Measurements from ENCODE around the gene FAM13A.
"Not testable (repeated sequence)": the region's sequence is repeated elsewhere in the genome, so short reads cannot be mapped to it uniquely, and the experiment has no call there.

The FAM13A gene

DNA sequence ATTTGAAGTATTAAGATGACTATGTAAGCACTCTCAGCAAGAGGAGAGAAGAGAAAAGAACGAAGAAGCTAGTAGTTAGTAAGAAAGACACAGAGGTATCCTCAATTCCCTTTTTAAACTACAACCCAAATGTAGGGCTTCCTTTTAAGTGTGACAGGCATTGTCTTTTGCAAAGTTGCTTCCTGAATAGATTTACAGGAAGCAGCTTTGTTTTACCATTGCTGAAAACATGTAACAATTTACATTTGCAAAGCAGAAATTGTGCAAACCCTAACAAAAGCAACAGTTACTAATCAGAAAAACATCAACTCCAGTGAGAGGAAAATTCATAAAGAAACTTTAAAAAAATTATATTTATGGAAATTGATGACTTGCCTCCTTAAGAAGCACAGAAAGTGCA lies 96.4 kb downstream of the FAM13A start:
- DNase-seq (ENCODE audit: low read depth in 2 of 2) = no peak

- no peak for DNase-seq (ENCODE audit: low read depth in 2 of 2)
Measured at GRCh38 chr4:88958080-88958479, 98.9 kb downstream of the FAM13A start.

GRCh38 chr4:88957570-88957969 lies 99.4 kb downstream of the FAM13A start:
- DNase-seq (ENCODE audit: low read depth in 2 of 2) = no peak

- DNase-seq (ENCODE audit: low read depth in 2 of 2) = no peak
Measured at GRCh38 chr4:88955580-88956380, 101.2 kb downstream of the FAM13A start.

GRCh38 chr4:88953400-88953799 lies 103.6 kb downstream of the FAM13A start:
- no peak for DNase-seq (ENCODE audit: low read depth in 2 of 2)

- DNase-seq (ENCODE audit: low read depth in 2 of 2) = no peak
Measured at GRCh38 chr4:88952081-88952480, 104.9 kb downstream of the FAM13A start.

GRCh38 chr4:88949605-88950004 lies 107.4 kb downstream of the FAM13A start:
- no peak for DNase-seq (ENCODE audit: low read depth in 2 of 2)

- no peak for DNase-seq (ENCODE audit: low read depth in 2 of 2)
Measured at GRCh38 chr4:88940506-88940905, 116.5 kb downstream of the FAM13A start.

DNA sequence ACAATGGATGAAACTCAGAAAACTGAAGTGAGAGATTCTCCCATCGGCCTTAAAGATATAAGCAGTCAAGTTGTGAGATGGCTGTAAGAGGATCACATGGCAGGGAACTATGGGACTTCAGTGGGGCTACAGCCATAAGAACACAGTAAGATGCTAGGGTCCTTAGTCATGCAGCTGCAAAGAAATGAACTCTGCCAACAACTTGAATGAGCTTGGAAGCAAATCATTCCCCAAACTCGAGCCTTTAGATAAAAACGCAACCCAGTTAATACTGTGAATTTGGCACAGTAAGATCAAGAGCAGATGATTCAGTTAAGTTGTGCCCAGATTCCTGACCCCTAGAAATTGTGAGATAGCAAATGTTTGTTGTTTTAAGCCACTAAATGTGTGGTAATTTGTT lies 117.3 kb downstream of the FAM13A start:
- DNase-seq (ENCODE audit: low read depth in 2 of 2) = no peak

- no peak for DNase-seq (ENCODE audit: low read depth in 2 of 2)
Measured at GRCh38 chr4:88938138-88938537, 118.8 kb downstream of the FAM13A start.

DNA sequence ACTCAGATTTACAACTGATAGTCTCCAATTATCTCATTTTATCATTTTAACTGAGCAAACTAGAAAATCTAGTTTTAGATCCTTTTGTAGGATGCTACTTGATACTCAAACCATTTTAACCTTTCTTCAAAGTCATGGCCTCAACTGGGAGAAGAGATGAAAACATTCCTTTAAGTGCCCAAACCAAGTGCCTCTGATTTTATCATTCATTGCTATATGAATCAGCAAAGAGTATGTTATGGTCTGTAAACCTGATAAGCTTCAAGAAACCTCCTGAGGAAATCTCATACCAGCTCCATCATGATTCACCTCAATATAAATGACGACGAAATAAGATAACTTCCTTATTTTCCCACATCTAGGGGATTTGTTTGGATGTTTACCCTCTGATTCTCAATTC lies 119.9 kb downstream of the FAM13A start:
- no peak for DNase-seq (ENCODE audit: low read depth in 2 of 2)

DNA sequence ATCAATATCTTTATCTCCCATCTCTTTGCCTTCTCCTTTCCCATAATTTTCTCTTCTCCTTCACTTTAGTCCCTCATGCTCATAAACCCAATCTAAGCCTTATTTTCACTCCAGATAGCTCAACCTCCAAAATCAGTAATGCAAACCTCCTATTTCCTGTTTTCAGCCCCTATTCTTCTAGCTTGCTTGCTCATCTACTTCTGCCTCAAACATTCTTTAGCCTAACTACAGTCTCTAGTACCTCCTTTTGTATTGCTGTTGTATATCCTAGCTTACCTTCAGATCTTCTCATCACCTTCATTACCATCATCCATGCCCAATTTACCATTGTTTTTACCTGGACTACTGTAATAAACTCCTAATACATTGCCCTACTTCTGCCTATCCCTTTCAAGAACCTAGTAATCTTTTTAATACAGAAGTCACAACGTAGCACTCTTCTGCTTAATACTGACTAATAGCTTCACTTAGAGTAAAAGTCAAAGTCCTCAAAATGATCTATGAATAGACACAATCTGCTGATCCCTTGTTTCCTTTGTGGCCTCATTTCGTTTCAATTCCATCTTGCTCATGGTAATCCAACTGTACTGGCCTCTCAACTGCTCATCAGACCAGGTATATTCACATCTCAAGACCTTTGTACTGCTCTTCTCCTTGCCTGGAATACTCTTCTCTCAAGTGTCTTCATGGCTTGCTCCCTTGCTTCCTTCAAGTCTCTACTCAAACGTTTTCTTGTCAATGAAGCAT lies 123.4 kb downstream of the FAM13A start:
- no peak for DNase-seq (ENCODE audit: low read depth in 2 of 2)

DNA sequence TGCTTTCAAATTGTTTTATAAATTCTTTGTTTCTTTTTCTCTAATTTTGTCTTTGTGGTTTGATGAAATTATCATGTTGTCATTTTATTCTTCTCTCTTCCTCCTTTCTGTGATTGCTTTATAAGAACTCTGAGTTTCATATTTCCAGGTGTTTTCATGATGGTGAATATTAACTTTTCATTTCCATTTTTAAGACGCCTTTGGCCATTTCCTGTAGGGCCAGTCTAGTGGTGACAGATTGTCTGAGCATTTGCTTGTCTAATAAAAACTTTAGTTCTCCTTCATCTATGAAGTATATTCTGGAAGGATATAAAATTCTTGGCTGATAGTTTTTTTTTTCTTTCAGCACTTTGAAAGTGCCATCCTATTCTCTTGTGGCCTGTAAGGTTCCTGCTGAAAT lies 128.1 kb downstream of the FAM13A start:
- no peak for DNase-seq (ENCODE audit: low read depth in 2 of 2)

DNA sequence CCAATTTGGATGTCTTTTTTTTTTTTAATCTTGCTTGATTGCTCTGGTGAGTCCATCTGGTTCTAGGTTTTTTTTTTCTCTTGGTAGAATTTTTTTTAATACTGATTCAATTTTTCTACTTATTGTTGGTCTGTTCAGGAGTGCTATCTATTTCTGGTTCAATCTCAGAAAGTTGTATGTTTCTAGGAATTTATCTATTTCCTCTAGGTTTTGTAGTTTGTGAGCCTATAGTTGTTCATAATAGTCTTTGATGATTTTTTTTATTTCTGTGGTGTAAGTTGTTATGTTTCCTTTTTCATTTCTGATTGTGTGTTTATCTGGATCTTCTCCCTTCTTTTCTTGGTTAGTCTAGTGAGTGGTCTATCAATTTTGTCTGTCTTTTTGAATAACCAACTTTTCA lies 129.6 kb downstream of the FAM13A start:
- no peak for DNase-seq (ENCODE audit: low read depth in 2 of 2)

- no peak for DNase-seq (ENCODE audit: low read depth in 2 of 2)
Measured at GRCh38 chr4:88919056-88919455, 137.9 kb downstream of the FAM13A start.

- not testable (repeated sequence) for DNase-seq (ENCODE audit: low read depth in 2 of 2)
Measured at GRCh38 chr4:88913181-88913580, 143.8 kb downstream of the FAM13A start.

DNA sequence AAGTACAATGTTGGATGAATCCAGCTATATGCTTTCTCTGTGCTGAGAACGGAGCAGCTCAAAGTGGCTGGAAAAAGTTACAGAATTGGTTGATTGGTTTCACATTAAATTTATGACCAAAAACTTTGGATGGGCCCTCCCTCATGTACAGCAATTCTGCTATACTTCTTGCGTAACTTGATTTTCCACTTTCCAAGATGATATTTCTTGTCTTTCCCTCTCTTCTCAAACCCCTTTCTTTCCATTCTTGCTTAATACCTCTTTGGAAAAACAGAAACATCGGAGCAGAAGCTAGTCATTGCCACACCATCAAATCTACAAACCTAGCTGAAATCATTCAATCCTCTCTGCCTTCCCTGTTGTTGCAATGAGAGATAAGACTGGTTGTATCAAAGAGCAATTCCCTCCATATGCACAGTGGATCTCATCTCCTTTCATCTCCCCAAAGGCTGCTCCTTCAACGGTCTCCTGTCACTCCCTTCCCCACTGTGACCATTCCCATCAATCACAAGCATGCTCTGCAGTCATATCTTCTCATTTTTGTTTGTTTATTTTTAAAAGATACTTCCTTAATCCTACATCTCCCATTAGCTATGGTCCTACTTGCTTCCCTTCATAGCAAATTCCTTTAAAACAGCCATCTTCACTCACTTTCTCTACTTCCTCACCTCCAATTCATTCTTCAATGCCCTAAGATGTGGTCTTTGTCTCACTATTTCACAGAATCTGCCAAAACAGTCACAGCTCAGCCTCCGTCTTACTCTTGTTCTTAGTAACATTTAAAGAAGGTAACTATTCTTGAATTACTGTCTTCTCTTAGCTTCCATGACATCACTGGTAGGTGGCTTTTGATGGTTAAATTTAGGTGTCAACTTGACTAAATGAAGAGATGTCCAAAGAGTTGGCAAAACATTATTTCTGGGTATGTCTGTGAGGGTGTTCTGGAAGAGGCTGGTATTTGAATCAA lies 145.5 kb downstream of the FAM13A start:
- DNase-seq (ENCODE audit: low read depth in 2 of 2) = no peak

DNA sequence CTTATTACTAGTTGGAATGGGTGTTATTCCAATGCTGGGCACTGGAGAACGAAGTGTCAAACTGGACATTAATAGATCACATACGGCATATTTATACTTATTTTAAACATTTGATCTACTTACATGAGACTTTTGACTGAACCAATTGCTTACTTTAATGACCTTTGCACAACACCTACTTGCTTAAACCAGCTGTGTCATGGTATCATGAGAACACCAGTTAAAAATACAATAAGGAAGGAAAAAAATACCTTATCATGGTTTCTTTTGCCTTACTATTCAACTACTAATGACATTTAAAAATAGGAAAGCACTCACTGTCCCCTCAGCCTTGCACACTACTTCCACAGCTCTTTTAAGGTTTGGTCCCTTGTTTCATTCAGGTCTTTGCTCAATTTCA lies 146.9 kb downstream of the FAM13A start:
- DNase-seq (ENCODE audit: low read depth in 2 of 2) = no peak

GRCh38 chr4:88908521-88908920 lies 148.5 kb downstream of the FAM13A start:
- no peak for DNase-seq (ENCODE audit: low read depth in 2 of 2)

- no peak for DNase-seq (ENCODE audit: low read depth in 2 of 2)
Measured at GRCh38 chr4:88908003-88908402, 149.0 kb downstream of the FAM13A start.

DNA sequence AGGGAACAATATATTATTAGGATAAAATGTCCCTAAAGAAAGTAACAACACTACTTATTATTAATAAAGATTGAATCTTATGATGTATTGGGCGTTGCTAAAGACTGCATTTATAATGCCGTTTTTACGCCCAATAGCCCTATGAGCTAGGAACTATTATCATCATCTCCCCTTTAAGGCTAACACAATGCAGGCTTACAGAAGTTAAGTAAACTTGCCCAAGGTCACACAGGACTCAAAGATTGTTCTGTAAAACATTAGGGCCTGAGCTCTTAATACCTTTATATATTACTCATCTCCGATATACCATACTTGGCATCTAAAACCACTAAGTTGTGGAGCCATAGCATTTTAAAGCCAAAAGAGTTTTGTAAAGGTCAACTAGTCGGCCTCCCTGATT lies 149.5 kb downstream of the FAM13A start:
- no peak for DNase-seq (ENCODE audit: low read depth in 2 of 2)

- DNase-seq (ENCODE audit: low read depth in 2 of 2) = not testable (repeated sequence)
Measured at GRCh38 chr4:88904240-88904639, 152.7 kb downstream of the FAM13A start.

Data from stimulated activated CD8-positive, alpha-beta memory T cell treated with anti-CD3 and anti-CD28 coated beads, Interleukin-15, amount 100 ng/mL, for 48 hours (primary cell).